IMR-90 (cell line): ENCODE data around the gene EML1. TPM values are rescaled to one million over a fixed set of nuclear protein-coding genes. Genes with fewer than 3 reads are reported as not detected.

Source experiments
- ATAC-seq: fragments of 200-7000 bp; cut with Tn5 transposase; 2 replicates; pipeline ENCODE4 v1.9.1; 2020; ENCODE audit warnings: low read depth, mild to moderate bottlenecking, moderate library complexity
- BruUV-seq: library from RNA; stranded (reverse); fragments of 400-500 nt; replicated peaks from 2 replicates; lab custom pipeline; 2021; lab: Mats Ljungman, UMichigan
- CTCF ChIA-PET: fragments of 300-600 bp; formaldehyde crosslinking; extraction: SDS; loops from one replicate; lab custom pipeline; 2021; ENCODE audit warnings: antibody characterized with exemption; lab: Yijun Ruan, JAX
- POLR2A ChIA-PET: fragments of 300-600 bp; sonication (Branson Sonifier 250); formaldehyde crosslinking; loops from one replicate; lab custom pipeline; 2022; ENCODE audit warnings: antibody characterized with exemption; ENCODE audit not compliant: unreplicated experiment; lab: Charles Lee
- DNase-seq: peaks from one replicate; pipeline ENCODE4 v3.0.0; 2013
- H2AFZ ChIP-seq: replicated peaks from 2 replicates; pipeline ENCODE3; 2013; ENCODE audit warnings: low read length, mild to moderate bottlenecking; ENCODE audit not compliant: poor library complexity
- H2AK5ac ChIP-seq: 2 replicates; pipeline ENCODE4 v1.6.1; 2013; ENCODE audit warnings: low read depth, low read length, inconsistent platforms
- H2AK9ac ChIP-seq: replicated peaks from 2 replicates; pipeline ENCODE3; 2013; ENCODE audit warnings: mild to moderate bottlenecking, low read depth, low read length, moderate library complexity; ENCODE audit not compliant: poor library complexity
- H2BK120ac ChIP-seq: 2 replicates; pipeline ENCODE4 v1.6.1; 2013; ENCODE audit warnings: low read depth, low read length, inconsistent platforms
- H2BK15ac ChIP-seq: 3 replicates; pipeline ENCODE4 v1.6.1; 2013; ENCODE audit warnings: low read depth, low read length, inconsistent platforms
- H2BK20ac ChIP-seq: 2 replicates; pipeline ENCODE4 v1.6.1; 2013; ENCODE audit warnings: low read depth, mild to moderate bottlenecking, inconsistent platforms, low read length, moderate library complexity
- H2BK5ac ChIP-seq: 2 replicates; pipeline ENCODE4 v1.6.1; 2013; ENCODE audit warnings: mild to moderate bottlenecking, low read depth, low read length, inconsistent platforms; ENCODE audit not compliant: poor library complexity, severe bottlenecking
- H3K14ac ChIP-seq: replicated peaks from 2 replicates; pipeline ENCODE4 v1.6.1; 2013; ENCODE audit warnings: low read depth, low read length, inconsistent platforms
- H3K18ac ChIP-seq: 2 replicates; pipeline ENCODE4 v1.6.1; 2013; ENCODE audit warnings: low read depth, low read length, control low read depth
- H3K23ac ChIP-seq: 2 replicates; pipeline ENCODE4 v1.6.1; 2013; ENCODE audit warnings: low read depth, low read length, inconsistent platforms
- H3K27ac ChIP-seq: 2 replicates; pipeline ENCODE4 v1.5.1; 2013; ENCODE audit warnings: mild to moderate bottlenecking, control low read depth, low read length; ENCODE audit not compliant: insufficient read depth
- H3K27me3 ChIP-seq: 2 replicates; pipeline ENCODE4 v1.6.1; 2013; ENCODE audit warnings: low read length; ENCODE audit not compliant: control insufficient read depth, insufficient read depth
- H3K36me3 ChIP-seq: 2 replicates; pipeline ENCODE4 v1.6.1; 2013; ENCODE audit warnings: low read length, mixed read lengths; ENCODE audit not compliant: control insufficient read depth, insufficient read depth
- H3K4ac ChIP-seq: 2 replicates; pipeline ENCODE4 v1.6.1; 2013; ENCODE audit warnings: low read depth, low read length, inconsistent platforms
- H3K4me1 ChIP-seq: 2 replicates; pipeline ENCODE4 v1.6.1; 2013; ENCODE audit warnings: low read length, mixed read lengths; ENCODE audit not compliant: control insufficient read depth, insufficient read depth
- H3K4me2 ChIP-seq: 2 replicates; pipeline ENCODE4 v1.6.1; 2013; ENCODE audit warnings: low read depth, mild to moderate bottlenecking, control low read depth, low read length, moderate library complexity
- H3K4me3 ChIP-seq: 2 replicates; pipeline ENCODE4 v1.5.1; 2013; ENCODE audit warnings: low read depth, mild to moderate bottlenecking, control low read depth, low read length, moderate library complexity; ENCODE audit not compliant: insufficient read depth
- H3K56ac ChIP-seq: 2 replicates; pipeline ENCODE4 v1.6.1; 2013; ENCODE audit warnings: low read length, inconsistent platforms; ENCODE audit not compliant: insufficient read depth; ENCODE audit errors: extremely low read depth
- H3K79me1 ChIP-seq, 2 experiments: 2 replicates each; pipeline ENCODE4 v1.6.1; 2013; ENCODE audit warnings: low read length in 2 of 2, inconsistent platforms in 1 of 2, low read depth in 1 of 2
- H3K9ac ChIP-seq: 2 replicates; pipeline ENCODE4 v1.6.1; 2013; ENCODE audit warnings: low read depth, low read length, control low read depth
- H3K9me1 ChIP-seq: 2 replicates; pipeline ENCODE4 v1.6.1; 2013; ENCODE audit warnings: low read length, inconsistent platforms; ENCODE audit not compliant: insufficient read depth
- H3K9me3 ChIP-seq: 2 replicates; pipeline ENCODE4 v1.6.1; 2013; ENCODE audit warnings: low read length; ENCODE audit not compliant: control insufficient read depth, insufficient read depth
- H4K20me1 ChIP-seq: 2 replicates; pipeline ENCODE4 v1.6.1; 2013; ENCODE audit warnings: low read length, inconsistent platforms; ENCODE audit not compliant: insufficient read depth
- H4K5ac ChIP-seq: 2 replicates; pipeline ENCODE4 v1.6.1; 2013; ENCODE audit warnings: mild to moderate bottlenecking, low read depth, low read length, control low read depth
- H4K8ac ChIP-seq, 2 experiments: 2 replicates each; pipeline ENCODE4 v1.6.1; 2013; ENCODE audit warnings: low read depth in 2 of 2, low read length in 2 of 2, control low read depth in 1 of 2, inconsistent platforms in 1 of 2
- H4K91ac ChIP-seq: 2 replicates; pipeline ENCODE4 v1.6.1; 2013; ENCODE audit warnings: low read depth, low read length, inconsistent platforms; ENCODE audit not compliant: insufficient read depth
- BHLHE40 ChIP-seq: fragments of 150-350 bp; IDR thresholded peaks from 2 replicates; pipeline ENCODE4 v1.6.1; 2016; ENCODE audit warnings: mild to moderate bottlenecking, low read depth, low read length
- CEBPB ChIP-seq: IDR thresholded peaks from 2 replicates; pipeline ENCODE4 v1.6.1; 2012; ENCODE audit warnings: low read depth, low read length, improper control_type of control experiment
- CHD1 ChIP-seq: IDR thresholded peaks from 2 replicates; pipeline ENCODE4 v1.6.1; 2012; ENCODE audit warnings: low read depth, low read length, improper control_type of control experiment
- FOS ChIP-seq: fragments of 150-350 bp; IDR thresholded peaks from 2 replicates; pipeline ENCODE4 v1.6.1; 2016; ENCODE audit warnings: low read depth, low read length
- MAFK ChIP-seq: IDR thresholded peaks from 2 replicates; pipeline ENCODE4 v1.6.1; 2012; ENCODE audit warnings: low read depth, low read length, improper control_type of control experiment
- MAZ ChIP-seq: IDR thresholded peaks from 2 replicates; pipeline ENCODE4 v1.6.1; 2012; ENCODE audit warnings: low read depth, mild to moderate bottlenecking, low read length, improper control_type of control experiment, moderate library complexity, borderline replicate concordance
- MXI1 ChIP-seq: IDR thresholded peaks from 2 replicates; pipeline ENCODE4 v1.6.1; 2012; ENCODE audit warnings: low read depth, mild to moderate bottlenecking, low read length, moderate library complexity, borderline replicate concordance
- NFE2L2 ChIP-seq: fragments of 150-350 bp; IDR thresholded peaks from 2 replicates; pipeline ENCODE4 v1.6.1; 2016; ENCODE audit warnings: low read depth, mild to moderate bottlenecking, low read length
- POLR2A ChIP-seq: IDR thresholded peaks from 2 replicates; pipeline ENCODE4 v1.6.1; 2012; ENCODE audit warnings: mild to moderate bottlenecking, low read depth, low read length
- RCOR1 ChIP-seq: IDR thresholded peaks from 2 replicates; pipeline ENCODE4 v1.6.1; 2012; ENCODE audit warnings: mild to moderate bottlenecking, low read length, improper control_type of control experiment; ENCODE audit not compliant: insufficient replicate concordance
- WGBS, 2 experiments: methylation state at CpG; one replicate each; pipeline versions ENCODE4 v1.1.5 to v1.1.7; 2013; ENCODE audit warnings: missing lambda C conversion rate in 2 of 2; ENCODE audit not compliant: insufficient read length in 1 of 2; ENCODE audit errors: extremely low coverage in 2 of 2; 5-methylcytosine and 5-hydroxymethylcytosine counted together
- dilution Hi-C: fragments of 300-500 bp; cut with HindIII; formaldehyde crosslinking; loops from one replicate; pipeline ENCODE4 v1.14.3; 2018; ENCODE audit warnings: low sequenced_read_pairs; ENCODE audit not compliant: unreplicated experiment
- in situ Hi-C: fragments of 300-500 bp; cut with MboI; formaldehyde crosslinking; loops from 3 replicates; pipeline ENCODE4 v1.14.3; 2019; ENCODE audit warnings: low sequenced_read_pairs, inconsistent platforms, mixed read lengths
- intact Hi-C: fragments of 100-400 bp; cut with micrococcal nuclease; formaldehyde crosslinking; loops from 2 replicates; pipeline ENCODE4 v1.10.0; 2022
- polyA plus RNA-seq, 3 experiments: library from polyadenylated mRNA; depleted of rRNA; stranded (reverse); fragments of >200 nt; gene quantifications; 2 replicates each; pipeline ENCODE4 v1.2.3, GENCODE V29; 2012; ENCODE audit warnings: low replicate concordance in 1 of 3
- total RNA-seq: library from RNA; depleted of rRNA; stranded (reverse); fragments of >200 nt; gene quantifications from 2 replicates; pipeline ENCODE4 v1.2.3, GENCODE V29; 2012
- TF ChIP-seq, protein P1 (sequence below): conservative IDR thresholded peaks from 2 replicates; pipeline ENCODE4 v1.5.1; 2012; ENCODE audit warnings: mild to moderate bottlenecking, low read depth, low read length, improper control_type of control experiment
- TF ChIP-seq, protein P2 (sequence below): fragments of 150-350 bp; IDR thresholded peaks from 2 replicates; pipeline ENCODE4 v1.6.1; 2017; ENCODE audit warnings: mild to moderate bottlenecking, antibody characterized with exemption, low read length, low read depth
- TF ChIP-seq, protein P3 (sequence below): fragments of 150-350 bp; IDR thresholded peaks from 2 replicates; pipeline ENCODE4 v1.6.1; 2016; ENCODE audit warnings: low read depth, mild to moderate bottlenecking, low read length, moderate library complexity, borderline replicate concordance

The EML1 gene
- total and polyA plus RNA-seq, 2 of the 4 experiments (the other 2 are of a cell fraction): 14.0 to 42.3 TPM

DNA sequence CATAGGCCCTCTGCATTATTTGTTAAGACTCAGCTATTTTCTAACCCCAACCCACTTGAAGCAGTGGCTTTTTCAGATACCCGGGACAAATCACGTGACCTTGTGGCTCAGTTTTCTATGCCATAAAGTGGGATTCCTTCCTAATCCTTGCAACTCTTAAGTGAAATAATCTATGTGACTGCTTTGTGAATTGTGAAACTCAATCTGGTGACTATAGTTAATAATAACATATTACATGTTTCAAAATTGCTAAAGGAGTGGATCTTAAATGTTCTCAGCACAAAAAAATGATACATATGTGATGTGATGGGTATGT lies 17.3 kb downstream of the EML1 start (continued):
- TF ChIP-seq CEBPB (no peak), MXI1 (no peak)

DNA sequence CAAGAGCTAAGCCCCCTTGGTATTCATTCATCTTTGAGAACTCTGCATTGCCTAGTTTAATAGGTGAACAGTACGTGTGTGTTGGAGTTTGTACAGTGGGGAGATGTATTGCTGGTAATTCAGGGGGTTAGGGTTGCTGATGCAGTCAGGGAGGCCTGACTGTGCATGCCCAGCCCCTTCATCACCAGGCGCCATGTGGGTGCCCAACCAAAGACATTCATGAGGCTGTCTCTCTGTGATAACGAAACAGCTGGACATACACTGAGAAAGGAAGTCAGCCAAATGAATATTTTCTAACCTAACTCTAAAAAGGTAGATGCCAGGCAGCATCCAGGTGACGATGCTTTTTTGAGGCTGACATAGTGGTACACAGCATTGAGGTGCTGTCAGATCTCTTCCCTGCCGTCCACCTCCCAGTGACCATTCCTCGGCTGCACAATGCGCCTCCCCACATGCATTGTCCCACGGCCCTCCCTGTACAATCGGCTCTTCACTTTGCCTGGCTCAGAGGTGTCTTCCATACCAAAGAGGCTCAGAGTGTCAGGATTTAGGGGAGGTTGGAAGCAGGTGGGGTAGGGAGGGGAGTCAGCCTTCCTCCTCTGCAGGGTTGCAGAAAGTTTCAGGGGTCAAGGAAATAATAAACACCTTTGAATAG lies 19.0 kb downstream of the EML1 start:
- WGBS, 2 experiments: 87% methylated on average over 3 of the region's 9 CpGs; no CpG with 5 or more reads in 1 of the 2 experiments
- CTCF ChIA-PET: interaction anchor here (1.0 kb wide), 1 partner anchor 60 kb away, joined by 3 read pairs; no protein-coding TSS in a partner anchor

More for the DNA sequence above, 19.0 kb downstream of the EML1 start:
- Histone ChIP-seq H4K5ac (no peak overlapping the region), H3K4ac (no peak overlapping the region), H2BK5ac (no peak overlapping the region), H2AK9ac (no peak overlapping the region), H4K8ac (no peak overlapping the region), H3K9me3 (no peaks in the 10 kb centered on the region), H3K56ac (no peak overlapping the region), H2AK5ac (no peak overlapping the region), H3K9ac (no peak overlapping the region), H3K4me3 (no peak overlapping the region), H3K27ac (no peak overlapping the region), H4K91ac (no peak overlapping the region), H2BK20ac (no peak overlapping the region), H3K36me3 (peaks cover 6% of the 10 kb centered on the region), H3K14ac (no peak overlapping the region), H3K18ac (no peak overlapping the region), H3K4me2 (no peak overlapping the region), H2BK120ac (no peak overlapping the region), H3K9me1 (peaks cover 20% of the 10 kb centered on the region), H3K27me3 (no peaks in the 10 kb centered on the region), H3K4me1 (peaks cover 16% of the 10 kb centered on the region), H2AFZ (no peak overlapping the region), H3K79me1 (peaks cover 35 to 78% of the 10 kb centered on the region in 2 experiments), H2BK15ac (no peak overlapping the region), H3K23ac (no peak overlapping the region), H4K20me1 (peaks cover 79% of the 10 kb centered on the region)
- ATAC-seq: 0 out of 2 replicates have a peak, but pooled peaks have one; percentile 25
- dilution Hi-C loops (no loop called here), intact Hi-C loops (no loop called here), in situ Hi-C loops (no loop called here)
- no TSS peak for BruUV-seq
- TF ChIP-seq, protein P1, sequence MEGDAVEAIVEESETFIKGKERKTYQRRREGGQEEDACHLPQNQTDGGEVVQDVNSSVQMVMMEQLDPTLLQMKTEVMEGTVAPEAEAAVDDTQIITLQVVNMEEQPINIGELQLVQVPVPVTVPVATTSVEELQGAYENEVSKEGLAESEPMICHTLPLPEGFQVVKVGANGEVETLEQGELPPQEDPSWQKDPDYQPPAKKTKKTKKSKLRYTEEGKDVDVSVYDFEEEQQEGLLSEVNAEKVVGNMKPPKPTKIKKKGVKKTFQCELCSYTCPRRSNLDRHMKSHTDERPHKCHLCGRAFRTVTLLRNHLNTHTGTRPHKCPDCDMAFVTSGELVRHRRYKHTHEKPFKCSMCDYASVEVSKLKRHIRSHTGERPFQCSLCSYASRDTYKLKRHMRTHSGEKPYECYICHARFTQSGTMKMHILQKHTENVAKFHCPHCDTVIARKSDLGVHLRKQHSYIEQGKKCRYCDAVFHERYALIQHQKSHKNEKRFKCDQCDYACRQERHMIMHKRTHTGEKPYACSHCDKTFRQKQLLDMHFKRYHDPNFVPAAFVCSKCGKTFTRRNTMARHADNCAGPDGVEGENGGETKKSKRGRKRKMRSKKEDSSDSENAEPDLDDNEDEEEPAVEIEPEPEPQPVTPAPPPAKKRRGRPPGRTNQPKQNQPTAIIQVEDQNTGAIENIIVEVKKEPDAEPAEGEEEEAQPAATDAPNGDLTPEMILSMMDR: no peak
- TF ChIP-seq MXI1: no peak
- no peak for TF ChIP-seq MAZ
- TF ChIP-seq MAFK: no peak
- TF ChIP-seq BHLHE40: no peak
- no peak for TF ChIP-seq RCOR1
- TF ChIP-seq CHD1: no peak
- TF ChIP-seq, protein P2, sequence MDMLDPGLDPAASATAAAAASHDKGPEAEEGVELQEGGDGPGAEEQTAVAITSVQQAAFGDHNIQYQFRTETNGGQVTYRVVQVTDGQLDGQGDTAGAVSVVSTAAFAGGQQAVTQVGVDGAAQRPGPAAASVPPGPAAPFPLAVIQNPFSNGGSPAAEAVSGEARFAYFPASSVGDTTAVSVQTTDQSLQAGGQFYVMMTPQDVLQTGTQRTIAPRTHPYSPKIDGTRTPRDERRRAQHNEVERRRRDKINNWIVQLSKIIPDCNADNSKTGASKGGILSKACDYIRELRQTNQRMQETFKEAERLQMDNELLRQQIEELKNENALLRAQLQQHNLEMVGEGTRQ: no peak
- no peak for TF ChIP-seq FOS
- TF ChIP-seq CEBPB: no peak
- TF ChIP-seq NFE2L2: no peak
- TF ChIP-seq, protein P3, sequence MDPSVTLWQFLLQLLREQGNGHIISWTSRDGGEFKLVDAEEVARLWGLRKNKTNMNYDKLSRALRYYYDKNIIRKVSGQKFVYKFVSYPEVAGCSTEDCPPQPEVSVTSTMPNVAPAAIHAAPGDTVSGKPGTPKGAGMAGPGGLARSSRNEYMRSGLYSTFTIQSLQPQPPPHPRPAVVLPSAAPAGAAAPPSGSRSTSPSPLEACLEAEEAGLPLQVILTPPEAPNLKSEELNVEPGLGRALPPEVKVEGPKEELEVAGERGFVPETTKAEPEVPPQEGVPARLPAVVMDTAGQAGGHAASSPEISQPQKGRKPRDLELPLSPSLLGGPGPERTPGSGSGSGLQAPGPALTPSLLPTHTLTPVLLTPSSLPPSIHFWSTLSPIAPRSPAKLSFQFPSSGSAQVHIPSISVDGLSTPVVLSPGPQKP: no peak
- no peak for TF ChIP-seq POLR2A
- POLR2A ChIA-PET: no interaction called here
- no peak for DNase-seq
